HG02610 (cell line): Measurements from ENCODE around the gene GMIP.

ENCODE experiments used
- ATAC-seq: cut with Tn5 transposase; IDR thresholded peaks from one replicate; pipeline ENCODE4 v1.9.1; 2021; ENCODE audit warnings: mild to moderate bottlenecking, moderate library complexity; ENCODE audit not compliant: unreplicated experiment

Gene GMIP

DNA sequence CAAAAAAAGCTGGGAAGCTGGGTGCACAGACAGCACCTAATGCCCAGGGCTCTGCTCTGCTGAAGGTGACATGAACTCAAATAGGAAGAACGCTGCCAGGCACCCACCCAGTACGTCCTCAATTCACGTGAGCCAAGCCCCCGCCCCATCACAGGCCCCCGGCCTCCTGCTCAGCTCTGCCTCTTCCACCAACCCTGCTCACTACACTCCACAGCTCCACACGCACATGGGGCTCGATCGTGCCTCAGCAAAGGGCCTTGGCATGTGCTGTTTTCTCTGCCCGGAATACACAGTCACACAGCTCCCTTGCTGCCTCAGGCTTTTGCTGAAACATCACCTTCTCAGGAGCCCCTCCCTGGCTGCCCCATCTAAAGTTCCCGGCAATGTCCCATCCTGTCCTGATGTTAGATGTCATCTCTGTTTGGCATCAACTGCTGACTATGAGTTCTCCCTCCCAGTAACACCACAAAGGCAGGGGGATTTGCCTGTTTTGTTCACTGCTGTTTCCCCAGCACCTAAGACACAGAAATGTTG is 17.8 kb upstream of the GMIP start:
- no peak for ATAC-seq

- no peak for ATAC-seq
Measured at GRCh38 chr19:19659646-19660245, 16.3 kb upstream of the GMIP start.

- no peak for ATAC-seq
Measured at GRCh38 chr19:19657397-19657783, 13.9 kb upstream of the GMIP start.

- no peak for ATAC-seq
Measured at GRCh38 chr19:19656451-19657396, 13.3 kb upstream of the GMIP start.

- ATAC-seq: no peak
Measured at GRCh38 chr19:19655641-19656343, 12.3 kb upstream of the GMIP start.

- ATAC-seq: no peak
Measured at GRCh38 chr19:19655051-19655594, 11.7 kb upstream of the GMIP start.

DNA sequence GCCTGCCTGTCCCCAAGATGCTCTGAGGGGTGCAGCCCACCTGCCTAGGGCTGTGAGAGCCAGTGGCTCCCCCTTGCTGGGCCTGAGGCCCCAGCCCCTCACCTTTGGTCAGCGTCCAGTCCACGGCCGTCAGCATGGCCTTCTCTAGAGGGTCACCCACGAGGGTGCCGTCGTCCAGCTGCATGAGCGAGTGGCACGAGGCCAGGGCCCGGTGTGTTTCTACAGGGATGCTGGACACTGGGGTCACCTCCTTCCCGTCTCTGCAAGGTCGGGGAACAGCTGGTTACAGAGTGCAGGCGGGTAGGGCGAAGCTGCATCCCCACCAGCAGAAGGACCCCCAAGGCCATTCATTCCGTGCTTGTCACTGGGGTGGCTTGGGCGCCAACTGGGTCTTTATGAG is 11.0 kb upstream of the GMIP start:
- no peak for ATAC-seq

DNA sequence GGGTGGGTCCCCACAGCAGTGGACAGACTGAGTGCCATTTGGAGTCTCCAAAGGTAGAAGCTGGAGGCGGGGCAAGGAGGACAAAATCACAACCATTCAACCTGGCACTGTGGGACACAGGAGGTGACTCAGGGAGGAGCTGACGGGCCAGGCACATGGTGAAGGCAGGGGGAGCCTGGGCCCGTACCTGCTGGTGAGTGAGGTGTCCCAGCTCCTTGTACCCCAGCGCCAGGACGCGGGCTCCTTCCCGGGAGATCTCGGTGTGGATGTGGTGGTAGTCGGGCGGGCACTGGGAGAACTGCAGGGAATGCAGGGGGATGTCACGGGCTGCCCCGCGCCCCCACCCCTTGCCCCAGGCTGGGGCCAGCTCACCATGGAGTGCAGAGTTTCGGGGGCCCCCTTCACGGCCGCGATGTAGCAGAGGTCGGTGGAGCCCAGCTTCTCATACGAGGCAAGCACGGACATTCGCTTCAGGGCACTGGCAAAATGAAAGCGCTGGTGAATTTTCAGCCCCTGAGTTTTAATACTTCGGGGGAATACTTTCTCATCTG is 10.2 kb upstream of the GMIP start:
- ATAC-seq: no peak

GRCh38 chr19:19652482-19653295 is 9.2 kb upstream of the GMIP start:
- no peak for ATAC-seq

DNA sequence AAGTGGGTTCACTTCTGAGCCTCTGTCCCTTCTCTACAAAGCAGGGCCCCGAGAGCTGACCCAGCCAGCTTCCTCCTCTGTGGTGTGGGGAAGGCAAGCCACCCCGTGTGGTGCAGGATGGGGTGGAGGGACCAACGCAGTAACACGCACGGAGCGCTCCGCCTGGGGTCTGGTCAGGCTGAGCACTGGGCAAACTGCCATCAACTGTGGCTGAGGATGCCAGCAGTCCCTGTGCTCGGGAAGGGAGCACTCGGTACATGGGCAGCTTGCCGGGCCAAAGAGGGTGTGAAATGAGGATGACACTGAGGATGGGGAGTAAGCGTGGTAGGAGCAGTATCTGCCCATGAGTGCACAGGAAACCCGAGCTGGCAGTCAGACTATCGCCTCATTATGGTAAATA is 7.6 kb upstream of the GMIP start:
- ATAC-seq: no peak

- no peak for ATAC-seq
Measured at GRCh38 chr19:19650331-19650730, 6.9 kb upstream of the GMIP start.

DNA sequence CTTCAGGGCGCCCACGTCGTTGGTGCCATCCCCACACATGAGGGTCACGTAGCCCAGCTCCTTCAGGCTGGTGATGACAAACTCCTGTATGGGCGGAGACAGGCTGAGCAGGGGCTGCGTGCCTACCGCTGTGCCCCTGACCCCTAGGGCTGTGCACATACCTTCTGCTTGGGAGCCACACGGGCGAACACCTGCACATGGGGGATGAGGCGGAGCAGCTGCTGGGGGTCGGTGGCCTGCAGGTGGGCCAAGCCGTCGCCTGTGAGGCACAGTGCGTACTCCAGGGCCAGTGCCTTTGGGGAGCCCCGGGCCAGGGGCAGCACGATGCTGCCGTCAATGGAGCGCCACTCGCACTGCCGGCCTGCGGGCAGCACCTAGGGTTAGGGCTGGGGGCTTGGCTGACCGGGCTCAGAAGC is 6.1 kb upstream of the GMIP start:
- ATAC-seq: no peak

GRCh38 chr19:19649155-19649554 is 5.7 kb upstream of the GMIP start:
- no peak for ATAC-seq

- no peak for ATAC-seq
Measured at GRCh38 chr19:19647037-19647835, 3.8 kb upstream of the GMIP start.

- no peak for ATAC-seq
Measured at GRCh38 chr19:19645233-19645870, 1.9 kb upstream of the GMIP start.

- ATAC-seq: no peak
Measured at GRCh38 chr19:19644054-19644388, 564 bp upstream of the GMIP start.

- peak; percentile 18 for ATAC-seq
Measured at GRCh38 chr19:19642506-19643157, 825 bp downstream of the GMIP start.

DNA sequence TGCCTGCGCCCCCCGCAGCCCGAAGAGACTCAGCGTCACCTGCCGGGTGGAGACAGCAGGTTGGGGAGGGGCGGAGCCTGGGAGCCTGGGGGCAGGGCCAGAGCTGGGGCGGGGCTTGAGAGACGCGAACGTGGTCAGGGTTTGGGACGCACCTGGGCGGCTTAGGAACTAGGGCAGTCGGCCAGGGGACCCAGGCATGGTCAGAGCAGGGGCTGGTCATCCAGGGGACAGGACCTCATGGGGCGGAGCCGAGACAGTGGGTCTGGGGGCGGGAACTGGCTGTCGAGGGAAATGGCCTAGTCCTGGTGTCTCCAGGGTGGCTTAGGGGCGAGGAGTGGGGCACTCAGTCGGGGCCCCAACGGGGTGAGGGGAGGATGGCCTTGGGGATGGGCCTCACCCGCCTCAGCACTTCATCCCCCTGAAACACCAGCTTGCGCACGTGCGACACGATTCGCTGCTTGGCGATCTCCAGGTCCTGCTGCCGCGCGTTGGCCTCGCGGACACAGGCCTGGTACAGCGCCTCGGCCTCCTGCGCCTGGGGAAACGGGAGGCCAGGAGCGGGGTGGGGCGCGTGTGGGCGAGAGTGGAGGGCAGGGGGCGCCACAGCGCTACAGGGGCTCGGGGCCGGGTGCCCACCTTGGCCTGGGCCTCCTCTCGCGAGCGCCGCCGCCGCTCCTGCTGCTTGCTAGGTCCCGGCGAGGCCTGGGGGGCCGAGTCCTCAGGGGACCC is 5.8 kb downstream of the GMIP start:
- no peak for ATAC-seq
